ENCODE data around the gene CIAO3.

GRCh38 chr16:764848-765487 is 24.2 kb upstream of the CIAO3 start:
- no peak for TF ChIP-seq GATA2 (IDR thresholded peaks at IDR 0.05; ENCODE audit: low read depth, low read length)
- no peak for TF ChIP-seq GATA3 (IDR thresholded peaks at IDR 0.05; ENCODE audit: low read depth, low read length)
